Right cardiac atrium (tissue), 5 donors: ENCODE results near the gene CPEB3. TPM values are rescaled to one million over a fixed set of nuclear protein-coding genes. Genes with fewer than 3 reads are reported as not detected.
"Not testable (repeated sequence)": the region's sequence is repeated elsewhere in the genome, so short reads cannot be mapped to it uniquely, and the experiment has no call there.

Experiments
- ATAC-seq, 2 donors: fragments of 200-7000 bp; cut with Tn5 transposase; one replicate each; pipeline versions ENCODE4 v1.8.0 to v1.9.1; 2020; ENCODE audit warnings: moderate library complexity in 2 of 2, mild to moderate bottlenecking in 1 of 2
- DNase-seq, 3 donors: peaks; one replicate each; pipeline ENCODE4 v3.0.0-alpha.2; 2020
- H3K27ac ChIP-seq: one replicate; pipeline ENCODE4 v1.5.1; 2013; ENCODE audit warnings: mild to moderate bottlenecking, low read length, control low read depth, moderate library complexity
- H3K27me3 ChIP-seq: one replicate; pipeline ENCODE4 v1.6.1; 2013; ENCODE audit not compliant: control insufficient read depth, insufficient read depth
- H3K4me1 ChIP-seq: one replicate; pipeline ENCODE4 v1.6.1; 2013; ENCODE audit warnings: low read length; ENCODE audit not compliant: control insufficient read depth, insufficient read depth
- H3K4me3 ChIP-seq: one replicate; pipeline ENCODE4 v1.5.1; 2013; ENCODE audit warnings: low read length, control low read depth
- H3K9me3 ChIP-seq: one replicate; pipeline ENCODE4 v1.6.1; 2013; ENCODE audit warnings: low read length; ENCODE audit not compliant: control insufficient read depth
- WGBS: extraction: QIAGEN DNeasy Blood & Tissue Kit; methylation state at CpG from one replicate; pipeline ENCODE4 v1.1.7; 2013; 5-methylcytosine and 5-hydroxymethylcytosine counted together
- intact Hi-C, 4 donors: fragments of 100-400 bp; cut with DNase I; formaldehyde crosslinking; loops; one replicate each; pipeline versions ENCODE4 v1.11.0 to v1.14.0; 2022 to 2023
- polyA plus RNA-seq: library from polyadenylated mRNA; stranded (reverse); fragments of 200-250 nt; gene quantifications from one replicate; pipeline ENCODE4 v1.2.3, GENCODE V29; 2013
- total RNA-seq, 4 donors: library from RNA; stranded (reverse); fragmentation: NEBNext Ultra II Directional; extraction: Animal tissue kit (Norgen Biotek cat#: 25700); gene quantifications; one replicate each; pipeline ENCODE4 v1.2.1, GENCODE V29; 2021
- donor health status: healthy with polysubstance abuse.
- donor health status: DM: no; HTN: yes; CAD: no.
- donor health status: DM: no; HTN: no; CAD: no.
- donor health status: DM: no; HTN: yes; CAD: no; lungs with severe emphysema.
- donor health status: DM: yes; HTN: yes; CAD: no.

The CPEB3 gene
- total and polyA plus RNA-seq, 5 donors = 4.6 to 14.3 (median 11.6) TPM

DNA sequence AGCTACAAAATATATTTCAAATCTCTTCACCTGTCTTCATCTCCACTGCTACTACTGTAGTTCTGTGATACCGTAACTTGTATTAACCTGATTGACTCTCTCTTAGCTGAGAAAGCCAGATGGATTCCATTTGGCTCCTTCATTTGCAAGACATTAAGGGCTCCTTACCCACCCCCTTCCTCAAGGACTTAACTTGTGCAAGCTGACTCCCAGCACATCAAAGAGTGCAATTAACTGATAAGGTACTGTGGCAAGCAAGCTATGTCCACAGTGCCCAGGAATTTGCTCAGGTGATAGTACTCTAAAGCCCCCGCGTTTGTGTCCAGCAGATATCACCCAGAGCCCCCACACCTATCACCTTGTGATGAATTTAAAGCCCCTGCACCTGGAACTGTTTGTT is 257.8 kb downstream of the CPEB3 start:
- DNase-seq, intact Hi-C loops, ATAC-seq, H3K27ac ChIP-seq, H3K4me1 ChIP-seq, H3K4me3 ChIP-seq, H3K27me3 ChIP-seq, H3K9me3 ChIP-seq: not testable (repeated sequence)
- 69% methylated on average over 3 of the region's 3 CpGs for WGBS

GRCh38 chr10:92031580-92031979 is 259.3 kb downstream of the CPEB3 start:
- no peaks in the 10 kb centered on the region for H3K4me1 ChIP-seq
- intact Hi-C loops = no loop called here
- ATAC-seq (no peak), DNase-seq (no peak)
- H3K9me3 ChIP-seq = no peaks in the 10 kb centered on the region
- H3K4me3 ChIP-seq = no peak overlapping the region
- no peak overlapping the region for H3K27ac ChIP-seq
- no peaks in the 10 kb centered on the region for H3K27me3 ChIP-seq
- 87% methylated on average over 3 of the region's 3 CpGs for WGBS

GRCh38 chr10:92027141-92027540 is 263.7 kb downstream of the CPEB3 start:
- Histone ChIP-seq H3K27ac (no peak overlapping the region), H3K4me1 (no peaks in the 10 kb centered on the region), H3K9me3 (no peaks in the 10 kb centered on the region), H3K27me3 (no peaks in the 10 kb centered on the region), H3K4me3 (no peak overlapping the region)
- intact Hi-C loops = no loop called here
- ATAC-seq (no peak), DNase-seq (no peak)
- 83% methylated on average over 4 of the region's 4 CpGs for WGBS

GRCh38 chr10:92025340-92025739 is 265.5 kb downstream of the CPEB3 start:
- H3K27ac ChIP-seq, H3K4me1 ChIP-seq, H3K27me3 ChIP-seq, DNase-seq, intact Hi-C loops, H3K9me3 ChIP-seq, ATAC-seq, H3K4me3 ChIP-seq: not testable (repeated sequence)
- 96% methylated on average over 3 of the region's 3 CpGs for WGBS

GRCh38 chr10:92024700-92025099 is 266.2 kb downstream of the CPEB3 start:
- H3K4me3 ChIP-seq = no peak overlapping the region
- intact Hi-C loops = no loop called here
- DNase-seq = no peak
- H3K4me1 ChIP-seq = no peaks in the 10 kb centered on the region
- H3K9me3 ChIP-seq = no peaks in the 10 kb centered on the region
- WGBS = 63% methylated on average over 4 of the region's 4 CpGs
- no peaks in the 10 kb centered on the region for H3K27me3 ChIP-seq
- peak in 1 of 2 donors; percentile 29 for ATAC-seq
- no peak overlapping the region for H3K27ac ChIP-seq

DNA sequence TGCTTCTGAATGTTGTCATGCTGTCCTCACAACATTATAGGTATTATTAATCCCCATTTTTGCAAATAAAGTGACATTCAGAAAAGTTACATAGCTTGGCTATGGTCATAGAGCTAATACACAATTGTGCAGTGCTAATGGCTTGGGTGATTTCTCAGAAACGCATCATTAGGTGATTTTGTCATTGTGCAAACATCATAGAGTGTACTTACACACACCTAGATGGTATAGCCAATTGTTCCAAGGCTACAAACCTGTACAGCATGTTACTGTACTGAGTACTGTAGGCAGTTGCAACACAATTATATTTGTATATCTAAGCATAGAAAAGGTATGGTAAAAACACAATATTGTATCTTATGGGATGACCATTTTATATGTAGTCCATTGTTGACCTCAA is 276.3 kb downstream of the CPEB3 start:
- DNase-seq = no peak
- Histone ChIP-seq H3K4me1 (no peaks in the 10 kb centered on the region), H3K9me3 (no peaks in the 10 kb centered on the region), H3K27ac (no peak overlapping the region), H3K4me3 (no peak overlapping the region), H3K27me3 (no peaks in the 10 kb centered on the region)
- WGBS = 97% methylated on average over 1 of the region's 1 CpG
- intact Hi-C loops = no loop called here
- no peak for ATAC-seq

- ATAC-seq (no peak), DNase-seq (no peak)
- no peaks in the 10 kb centered on the region for H3K9me3 ChIP-seq
- intact Hi-C loops = no loop called here
- no peak overlapping the region for H3K27ac ChIP-seq
- 97% methylated on average over 2 of the region's 2 CpGs for WGBS
- H3K4me1 ChIP-seq = no peaks in the 10 kb centered on the region
- no peak overlapping the region for H3K4me3 ChIP-seq
- H3K27me3 ChIP-seq = no peaks in the 10 kb centered on the region
Measured at GRCh38 chr10:92011560-92012214, 279.2 kb downstream of the CPEB3 start.

- intact Hi-C loops = no loop called here
- ATAC-seq (no peak), DNase-seq (no peak)
- Histone ChIP-seq H3K27me3 (no peaks in the 10 kb centered on the region), H3K9me3 (no peaks in the 10 kb centered on the region), H3K27ac (no peak overlapping the region), H3K4me1 (no peaks in the 10 kb centered on the region), H3K4me3 (no peak overlapping the region)
Measured at GRCh38 chr10:92010047-92010735, 280.7 kb downstream of the CPEB3 start.

- DNase-seq (no peak), ATAC-seq (no peak)
- Histone ChIP-seq H3K4me3 (no peak overlapping the region), H3K27me3 (no peaks in the 10 kb centered on the region), H3K9me3 (no peaks in the 10 kb centered on the region), H3K27ac (no peak overlapping the region), H3K4me1 (no peaks in the 10 kb centered on the region)
- WGBS = 91% methylated on average over 1 of the region's 1 CpG
- intact Hi-C loops = no loop called here
Measured at GRCh38 chr10:92009445-92009844, 281.4 kb downstream of the CPEB3 start.

GRCh38 chr10:92005978-92006377 is 284.9 kb downstream of the CPEB3 start:
- no peak for DNase-seq
- H3K4me3 ChIP-seq = no peak overlapping the region
- intact Hi-C loops = no loop called here
- no peak overlapping the region for H3K27ac ChIP-seq
- WGBS = 82% methylated on average over 1 of the region's 1 CpG
- no peaks in the 10 kb centered on the region for H3K27me3 ChIP-seq
- H3K4me1 ChIP-seq = no peaks in the 10 kb centered on the region
- no peaks in the 10 kb centered on the region for H3K9me3 ChIP-seq
- no peak for ATAC-seq

- DNase-seq (no peak), ATAC-seq (no peak)
- WGBS = 81% methylated on average over 2 of the region's 2 CpGs
- H3K27ac ChIP-seq = no peak overlapping the region
- intact Hi-C loops = no loop called here
- no peaks in the 10 kb centered on the region for H3K9me3 ChIP-seq
- no peak overlapping the region for H3K4me3 ChIP-seq
- H3K27me3 ChIP-seq = no peaks in the 10 kb centered on the region
- no peaks in the 10 kb centered on the region for H3K4me1 ChIP-seq
Measured at GRCh38 chr10:92003258-92003657, 287.6 kb downstream of the CPEB3 start.
